DMS153 (cell line): ENCODE measurements around the gene NHEJ1.

Experiments
- DNase-seq: peaks from one replicate; lab custom pipeline; 2025; lab: John Stamatoyannopoulos, UW

The NHEJ1 gene

GRCh38 chr2:219182331-219183150 is 21.9 kb upstream of the NHEJ1 start:
- DNase-seq, result no peak

- DNase-seq, result no peak
Measured at GRCh38 chr2:219181531-219181930, 20.9 kb upstream of the NHEJ1 start.

GRCh38 chr2:219180961-219181360 is 20.3 kb upstream of the NHEJ1 start:
- no peak for DNase-seq

GRCh38 chr2:219179601-219180465 is 19.2 kb upstream of the NHEJ1 start:
- DNase-seq, result no peak

- no peak for DNase-seq
Measured at GRCh38 chr2:219178377-219179175, 18.0 kb upstream of the NHEJ1 start.

- peak; percentile 77 for DNase-seq
Measured at GRCh38 chr2:219177552-219178376, 17.1 kb upstream of the NHEJ1 start, which contains the start of gene RETREG2. Gene RETREG2 (plus strand): TSS chr2:219178275. CDS start chr2:219178353, 78 bp downstream.

GRCh38 chr2:219176818-219177551 is 16.4 kb upstream of the NHEJ1 start, which contains the start of gene CNPPD1:
Gene CNPPD1 (minus strand): TSS chr2:219176925. CDS start chr2:219176828, 97 bp downstream.
- peak; percentile 80 for DNase-seq

- DNase-seq, result no peak
Measured at GRCh38 chr2:219175928-219176817, 15.6 kb upstream of the NHEJ1 start.

- no peak for DNase-seq
Measured at GRCh38 chr2:219175486-219175885, 14.9 kb upstream of the NHEJ1 start.

- DNase-seq, result no peak
Measured at GRCh38 chr2:219174801-219175200, 14.2 kb upstream of the NHEJ1 start.

GRCh38 chr2:219174146-219174545 is 13.5 kb upstream of the NHEJ1 start:
- DNase-seq, result no peak

GRCh38 chr2:219173176-219173575 is 12.6 kb upstream of the NHEJ1 start:
- DNase-seq, result no peak

- DNase-seq, result no peak
Measured at GRCh38 chr2:219172231-219173154, 11.9 kb upstream of the NHEJ1 start.

GRCh38 chr2:219171231-219171651 is 10.6 kb upstream of the NHEJ1 start:
- DNase-seq, result peak; percentile 14

GRCh38 chr2:219169930-219170654 is 9.5 kb upstream of the NHEJ1 start, which contains the start of gene SLC23A3:
Gene SLC23A3 (minus strand): TSS chr2:219170029. CDS start chr2:219169984, 45 bp downstream.
- no peak for DNase-seq

GRCh38 chr2:219168932-219169331 is 8.3 kb upstream of the NHEJ1 start:
- no peak for DNase-seq

GRCh38 chr2:219168526-219168925 is 7.9 kb upstream of the NHEJ1 start:
- DNase-seq, result no peak
